GM12872 (cell line): ENCODE measurements around the gene ENG.

ENCODE experiments used
- CTCF ChIP-seq: IDR thresholded peaks from 3 replicates; pipeline ENCODE4 v1.5.1; 2011; ENCODE audit warnings: low read depth, mild to moderate bottlenecking, low read length, moderate library complexity; ENCODE audit not compliant: insufficient read depth

ENG gene

GRCh38 chr9:127884976-127885490 lies 30.6 kb upstream of the ENG start:
- no peak for TF ChIP-seq CTCF

- no peak for TF ChIP-seq CTCF
Observed at GRCh38 chr9:127884427-127884911, 30.0 kb upstream of the ENG start.

GRCh38 chr9:127883959-127884358 lies 29.5 kb upstream of the ENG start:
- no peak for TF ChIP-seq CTCF

- TF ChIP-seq CTCF = no peak
Observed at GRCh38 chr9:127880143-127880542, 25.7 kb upstream of the ENG start.

GRCh38 chr9:127878652-127879390 lies 24.4 kb upstream of the ENG start:
- TF ChIP-seq CTCF = no peak

- TF ChIP-seq CTCF = no peak
Observed at GRCh38 chr9:127878001-127878651, 23.7 kb upstream of the ENG start.

GRCh38 chr9:127877566-127877998 lies 23.1 kb upstream of the ENG start, which contains the start of gene AK1:
Gene AK1 (minus strand): TSS chr9:127877675. CDS start chr9:127874617, 3,058 bp downstream.
- TF ChIP-seq CTCF = no peak
